Measurements from ENCODE around the gene GSC2.

Gene GSC2

GRCh38 chr22:19105867-19106802, 44.0 kb downstream of the GSC2 start:
- TF ChIP-seq CTCF (IDR thresholded peaks at IDR 0.05; ENCODE audit: low read depth, low read length) = no peak; the same call in 1 of the 2 replicates
- no peak overlapping the region for H3K4me3 ChIP-seq (ENCODE audit: low read depth, low read length)

GRCh38 chr22:19105456-19105855, 44.6 kb downstream of the GSC2 start:
- H3K4me3 ChIP-seq (ENCODE audit: low read depth, low read length) = no peak overlapping the region
- TF ChIP-seq CTCF (IDR thresholded peaks at IDR 0.05; ENCODE audit: low read depth, low read length) = no peak

GRCh38 chr22:19103880-19104821, 45.9 kb downstream of the GSC2 start:
- H3K4me3 ChIP-seq (ENCODE audit: low read depth, low read length) = no peak overlapping the region
- no peak for TF ChIP-seq CTCF (IDR thresholded peaks at IDR 0.05; ENCODE audit: low read depth, low read length)

GRCh38 chr22:19098157-19098556, 51.9 kb downstream of the GSC2 start:
- H3K4me3 ChIP-seq (ENCODE audit: low read depth, low read length) = no peak overlapping the region
- no peak for TF ChIP-seq CTCF (IDR thresholded peaks at IDR 0.05; ENCODE audit: low read depth, low read length)

GRCh38 chr22:19097518-19097917, 52.6 kb downstream of the GSC2 start:
- TF ChIP-seq CTCF (IDR thresholded peaks at IDR 0.05; ENCODE audit: low read depth, low read length) = no peak
- no peak overlapping the region for H3K4me3 ChIP-seq (ENCODE audit: low read depth, low read length)
